CD4-positive, CD25-positive, alpha-beta regulatory T cell (primary cell): ENCODE data around the gene GAS2. TPM values are rescaled to one million over a fixed set of nuclear protein-coding genes. Genes with fewer than 3 reads are reported as not detected.

ENCODE experiments used
- ATAC-seq, 2 donors: fragments of 150-1000 bp; cut with Tn5 transposase; one replicate each; pipeline ENCODE4 v1.10.0; 2021; ENCODE audit warnings: low read depth in 2 of 2, moderate number of reproducible peaks in 2 of 2, moderate library complexity in 1 of 2
- DNase-seq, 3 donors: peaks; one replicate each; pipeline versions ENCODE4 v3.0.0 to v3.0.0-alpha.2; 2012 to 2022; ENCODE audit warnings: mixed read lengths in 1 of 3
- H3K27ac ChIP-seq: one replicate; pipeline ENCODE4 v1.7.0; 2013; ENCODE audit warnings: mild to moderate bottlenecking, low read length; ENCODE audit not compliant: insufficient read depth, poor library complexity, severe bottlenecking
- H3K27me3 ChIP-seq: one replicate; pipeline ENCODE4 v1.7.0; 2013; ENCODE audit warnings: low read length; ENCODE audit not compliant: control insufficient read depth, insufficient read depth
- H3K36me3 ChIP-seq: one replicate; pipeline ENCODE4 v1.7.0; 2013; ENCODE audit warnings: mild to moderate bottlenecking, low read length, moderate library complexity; ENCODE audit not compliant: control insufficient read depth, insufficient read depth
- H3K4me1 ChIP-seq: 2 replicates; pipeline ENCODE4 v1.7.0; 2013; ENCODE audit warnings: mild to moderate bottlenecking, low read length; ENCODE audit not compliant: insufficient read depth, control insufficient read depth, poor library complexity, severe bottlenecking
- H3K4me3 ChIP-seq: one replicate; pipeline ENCODE4 v1.7.0; 2013; ENCODE audit warnings: low read depth, mild to moderate bottlenecking, low read length, moderate library complexity
- H3K9me3 ChIP-seq, 2 experiments: 1 replicate in 1 of 2; 2 replicates in 1 of 2; pipeline ENCODE4 v1.7.0; 2013; ENCODE audit warnings: low read length in 2 of 2, mild to moderate bottlenecking in 1 of 2, moderate library complexity in 1 of 2; ENCODE audit not compliant: control insufficient read depth in 2 of 2
- H3K27ac Mint-ChIP-seq, 3 donors: one replicate each; pipeline ENCODE4 v1.8.0; 2020 to 2022; ENCODE audit warnings: mild to moderate bottlenecking in 3 of 3, mixed read lengths in 3 of 3, moderate library complexity in 2 of 3
- H3K27me3 Mint-ChIP-seq: one replicate; pipeline ENCODE4 v1.8.0; 2022; ENCODE audit warnings: mild to moderate bottlenecking, mixed read lengths
- H3K36me3 Mint-ChIP-seq: one replicate; pipeline ENCODE4 v1.8.0; 2020; ENCODE audit warnings: mixed read lengths
- H3K4me1 Mint-ChIP-seq, 4 donors: one replicate each; pipeline ENCODE4 v1.8.0; 2020 to 2022; ENCODE audit warnings: mixed read lengths in 4 of 4, mild to moderate bottlenecking in 1 of 4
- H3K4me3 Mint-ChIP-seq, 4 donors: one replicate each; pipeline ENCODE4 v1.8.0; 2020 to 2022; ENCODE audit warnings: mild to moderate bottlenecking in 4 of 4, mixed read lengths in 4 of 4, moderate library complexity in 3 of 4
- H3K9me3 Mint-ChIP-seq, 7 donors: one replicate each; pipeline ENCODE4 v1.8.0; 2020 to 2022; ENCODE audit warnings: mixed read lengths in 7 of 7, mild to moderate bottlenecking in 3 of 7, moderate library complexity in 2 of 7
- polyA plus RNA-seq, 4 donors: library from polyadenylated mRNA; unstranded; fragments of 300-500 nt; fragmentation: Illumina TruSeq; gene quantifications; one replicate each; pipeline ENCODE4 v1.2.3, GENCODE V29; 2021
- total RNA-seq: library from RNA; stranded (reverse); gene quantifications from one replicate; pipeline ENCODE4 v1.2.3, GENCODE V29; 2022

GAS2 gene
- total and polyA plus RNA-seq, 5 donors from 2014 or later: 1.0 to 4.7 (median 3.7) TPM

GRCh38 chr11:22732588-22732987, 66.2 kb downstream of the GAS2 start:
- H3K27ac Mint-ChIP-seq: no peak overlapping the region
- H3K4me3 Mint-ChIP-seq: no peak overlapping the region
- no peak for DNase-seq
- Histone ChIP-seq H3K36me3 (no peaks in the 10 kb centered on the region), H3K9me3 (no peaks in the 10 kb centered on the region), H3K27me3 (no peaks in the 10 kb centered on the region), H3K27ac (no peak overlapping the region), H3K4me1 (no peaks in the 10 kb centered on the region), H3K4me3 (no peak overlapping the region)
- no peaks in the 10 kb centered on the region for H3K36me3 Mint-ChIP-seq
- H3K4me1 Mint-ChIP-seq: no peaks in the 10 kb centered on the region
- H3K9me3 Mint-ChIP-seq: no peaks in the 10 kb centered on the region
- ATAC-seq: no peak
- H3K27me3 Mint-ChIP-seq: no peaks in the 10 kb centered on the region

GRCh38 chr11:22733475-22734248, 67.3 kb downstream of the GAS2 start:
- no peaks in the 10 kb centered on the region for H3K4me1 ChIP-seq
- H3K4me1 Mint-ChIP-seq: no peaks in the 10 kb centered on the region
- no peak overlapping the region for H3K27ac Mint-ChIP-seq
- DNase-seq: no peak
- no peaks in the 10 kb centered on the region for H3K9me3 Mint-ChIP-seq
- no peaks in the 10 kb centered on the region for H3K36me3 ChIP-seq
- H3K4me3 ChIP-seq: no peak overlapping the region
- H3K4me3 Mint-ChIP-seq: no peak overlapping the region
- H3K27ac ChIP-seq: no peak overlapping the region
- H3K27me3 ChIP-seq: no peaks in the 10 kb centered on the region
- no peaks in the 10 kb centered on the region for H3K27me3 Mint-ChIP-seq
- H3K36me3 Mint-ChIP-seq: no peaks in the 10 kb centered on the region
- no peaks in the 10 kb centered on the region for H3K9me3 ChIP-seq
- ATAC-seq: no peak

GRCh38 chr11:22734628-22735345, 68.4 kb downstream of the GAS2 start:
- H3K4me3 ChIP-seq: no peak overlapping the region
- H3K4me1 ChIP-seq: no peaks in the 10 kb centered on the region
- H3K27ac ChIP-seq: no peak overlapping the region
- H3K27ac Mint-ChIP-seq: no peak overlapping the region
- no peaks in the 10 kb centered on the region for H3K9me3 Mint-ChIP-seq
- no peak for DNase-seq
- H3K9me3 ChIP-seq: no peaks in the 10 kb centered on the region
- H3K36me3 Mint-ChIP-seq: no peaks in the 10 kb centered on the region
- no peaks in the 10 kb centered on the region for H3K27me3 ChIP-seq
- no peaks in the 10 kb centered on the region for H3K36me3 ChIP-seq
- no peaks in the 10 kb centered on the region for H3K4me1 Mint-ChIP-seq
- ATAC-seq: no peak
- no peaks in the 10 kb centered on the region for H3K27me3 Mint-ChIP-seq
- no peak overlapping the region for H3K4me3 Mint-ChIP-seq

GRCh38 chr11:22742157-22742613, 75.8 kb downstream of the GAS2 start:
- Histone ChIP-seq H3K9me3 (no peaks in the 10 kb centered on the region), H3K27ac (no peak overlapping the region), H3K4me1 (no peaks in the 10 kb centered on the region), H3K4me3 (no peak overlapping the region), H3K27me3 (no peaks in the 10 kb centered on the region), H3K36me3 (no peaks in the 10 kb centered on the region)
- H3K27me3 Mint-ChIP-seq: no peaks in the 10 kb centered on the region
- ATAC-seq: no peak
- H3K36me3 Mint-ChIP-seq: no peaks in the 10 kb centered on the region
- DNase-seq: no peak
- no peak overlapping the region for H3K4me3 Mint-ChIP-seq
- H3K9me3 Mint-ChIP-seq: peaks cover 0 to 2% (median 0%) of the 10 kb centered on the region in 7 donors
- H3K4me1 Mint-ChIP-seq: no peaks in the 10 kb centered on the region
- H3K27ac Mint-ChIP-seq: no peak overlapping the region

- Mint-ChIP-seq H3K9me3 (peaks cover 0 to 1% (median 0%) of the 10 kb centered on the region in 7 donors), H3K36me3 (no peaks in the 10 kb centered on the region), H3K4me3 (no peak overlapping the region), H3K27me3 (no peaks in the 10 kb centered on the region), H3K4me1 (no peaks in the 10 kb centered on the region), H3K27ac (no peak overlapping the region)
- no peaks in the 10 kb centered on the region for H3K36me3 ChIP-seq
- H3K27me3 ChIP-seq: no peaks in the 10 kb centered on the region
- no peak overlapping the region for H3K27ac ChIP-seq
- H3K9me3 ChIP-seq: no peaks in the 10 kb centered on the region
- H3K4me3 ChIP-seq: no peak overlapping the region
- no peak for DNase-seq
- no peaks in the 10 kb centered on the region for H3K4me1 ChIP-seq
- no peak for ATAC-seq
Measured at GRCh38 chr11:22749536-22749935, 83.1 kb downstream of the GAS2 start.

- no peak overlapping the region for H3K27ac ChIP-seq
- H3K9me3 ChIP-seq: no peaks in the 10 kb centered on the region
- H3K9me3 Mint-ChIP-seq: no peaks in the 10 kb centered on the region
- H3K36me3 Mint-ChIP-seq: no peaks in the 10 kb centered on the region
- no peaks in the 10 kb centered on the region for H3K36me3 ChIP-seq
- no peaks in the 10 kb centered on the region for H3K4me1 ChIP-seq
- peak in 1 of 3 donors; percentile 27 for DNase-seq
- no peak overlapping the region for H3K4me3 Mint-ChIP-seq
- no peak overlapping the region for H3K4me3 ChIP-seq
- no peak overlapping the region for H3K27ac Mint-ChIP-seq
- ATAC-seq: no peak
- H3K27me3 ChIP-seq: no peaks in the 10 kb centered on the region
- no peaks in the 10 kb centered on the region for H3K4me1 Mint-ChIP-seq
- no peaks in the 10 kb centered on the region for H3K27me3 Mint-ChIP-seq
Measured at GRCh38 chr11:22752908-22753310, 86.5 kb downstream of the GAS2 start.

GRCh38 chr11:22753416-22753815, 87.0 kb downstream of the GAS2 start:
- ATAC-seq: no peak
- Histone ChIP-seq H3K27ac (no peak overlapping the region), H3K27me3 (no peaks in the 10 kb centered on the region), H3K4me3 (no peak overlapping the region), H3K9me3 (no peaks in the 10 kb centered on the region), H3K4me1 (no peaks in the 10 kb centered on the region), H3K36me3 (no peaks in the 10 kb centered on the region)
- Mint-ChIP-seq H3K9me3 (no peaks in the 10 kb centered on the region), H3K27ac (no peak overlapping the region), H3K36me3 (no peaks in the 10 kb centered on the region), H3K27me3 (no peaks in the 10 kb centered on the region), H3K4me3 (no peak overlapping the region), H3K4me1 (no peaks in the 10 kb centered on the region)
- no peak for DNase-seq

- H3K27ac ChIP-seq: no peak overlapping the region
- no peaks in the 10 kb centered on the region for H3K27me3 Mint-ChIP-seq
- H3K27me3 ChIP-seq: no peaks in the 10 kb centered on the region
- no peak overlapping the region for H3K4me3 Mint-ChIP-seq
- no peaks in the 10 kb centered on the region for H3K36me3 ChIP-seq
- no peak overlapping the region for H3K4me3 ChIP-seq
- DNase-seq (no peak), ATAC-seq (no peak)
- H3K4me1 ChIP-seq: no peaks in the 10 kb centered on the region
- H3K4me1 Mint-ChIP-seq: no peaks in the 10 kb centered on the region
- no peak overlapping the region for H3K27ac Mint-ChIP-seq
- H3K36me3 Mint-ChIP-seq: no peaks in the 10 kb centered on the region
- H3K9me3 Mint-ChIP-seq: peaks cover 0 to 1% (median 0%) of the 10 kb centered on the region in 7 donors
- no peaks in the 10 kb centered on the region for H3K9me3 ChIP-seq
Measured at GRCh38 chr11:22761066-22761465, 94.7 kb downstream of the GAS2 start.
